ENCODE results near the gene NVL. TPM values are rescaled to one million over a fixed set of nuclear protein-coding genes. Genes with fewer than 3 reads are reported as not detected.
A peak's percentile ranks its signal among the peaks of the same experiment; 100 is the strongest.
"Not testable (repeated sequence)": the region's sequence is repeated elsewhere in the genome, so short reads cannot be mapped to it uniquely, and the experiment has no call there.

NVL gene
- total RNA-seq, 2 experiments from 2014 or later: 37.7 to 40.4 TPM

DNA sequence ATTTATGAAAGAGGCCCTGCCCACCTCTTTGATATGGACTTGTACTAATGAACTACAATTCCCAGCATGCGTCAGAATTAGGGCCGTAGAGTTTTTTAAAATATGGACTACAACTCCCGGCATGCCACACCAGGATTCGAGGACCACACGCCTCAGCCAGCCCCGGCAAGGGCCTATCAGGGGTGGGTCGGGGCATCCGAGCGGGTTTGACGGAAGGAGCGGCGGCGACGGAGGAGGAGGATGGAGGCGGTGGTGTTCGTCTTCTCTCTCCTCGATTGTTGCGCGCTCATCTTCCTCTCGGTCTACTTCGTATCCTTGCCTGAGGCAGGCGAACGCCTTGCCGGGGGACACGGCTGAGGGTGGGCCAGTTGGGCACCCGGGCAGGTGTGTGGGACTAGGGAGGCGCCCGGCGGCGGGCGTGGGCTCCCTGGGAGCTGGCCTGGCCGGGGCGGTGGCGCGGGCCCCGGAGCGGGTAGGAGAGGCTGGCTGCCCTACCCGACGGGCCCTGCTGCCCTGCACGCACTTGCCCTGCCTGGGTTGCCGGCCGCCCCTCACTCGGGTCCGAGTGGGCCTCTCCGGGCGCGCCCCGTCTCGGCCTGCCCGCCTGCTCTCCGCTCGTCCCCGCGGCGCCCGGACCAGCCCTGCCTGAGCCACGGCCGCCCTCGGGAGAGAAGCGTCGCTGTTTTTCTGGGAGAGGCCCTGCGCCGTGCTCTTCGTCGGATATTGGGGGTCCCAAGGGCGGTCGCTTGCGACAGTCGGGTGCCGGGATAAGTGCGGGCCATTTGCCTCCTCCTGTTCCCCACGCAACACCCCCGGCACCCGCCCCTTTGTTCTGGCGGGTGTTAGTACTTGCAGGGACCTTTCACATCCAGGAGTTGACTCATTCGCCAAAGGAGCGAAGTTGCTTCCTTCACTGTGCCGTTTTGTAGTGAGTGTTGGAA lies 27.0 kb upstream of the NVL start, which contains the start of gene CNIH4:
Gene CNIH4, plus strand, starts transcription at position 195 of the 941 bp plus-strand sequence. Its CDS starts 46 bp downstream, at position 241.
- H3K9me3 Mint-ChIP-seq: no peaks in the 10 kb centered on the region
- H3K27me3 Mint-ChIP-seq: no peaks in the 10 kb centered on the region
- POLR2A ChIA-PET: interaction anchor here (0.8 to 2.5 kb wide), 9 partner anchors 11 to 79 kb away, joined by 3 to 14 read pairs (median 4); no protein-coding TSS in a partner anchor
- ATAC-seq (peak; percentile 98), DNase-seq (peak; percentile 94)
- peaks cover 22% of the 10 kb centered on the region for H3K36me3 Mint-ChIP-seq (ENCODE audit: low read depth)
- TF ChIP-seq, protein P1, sequence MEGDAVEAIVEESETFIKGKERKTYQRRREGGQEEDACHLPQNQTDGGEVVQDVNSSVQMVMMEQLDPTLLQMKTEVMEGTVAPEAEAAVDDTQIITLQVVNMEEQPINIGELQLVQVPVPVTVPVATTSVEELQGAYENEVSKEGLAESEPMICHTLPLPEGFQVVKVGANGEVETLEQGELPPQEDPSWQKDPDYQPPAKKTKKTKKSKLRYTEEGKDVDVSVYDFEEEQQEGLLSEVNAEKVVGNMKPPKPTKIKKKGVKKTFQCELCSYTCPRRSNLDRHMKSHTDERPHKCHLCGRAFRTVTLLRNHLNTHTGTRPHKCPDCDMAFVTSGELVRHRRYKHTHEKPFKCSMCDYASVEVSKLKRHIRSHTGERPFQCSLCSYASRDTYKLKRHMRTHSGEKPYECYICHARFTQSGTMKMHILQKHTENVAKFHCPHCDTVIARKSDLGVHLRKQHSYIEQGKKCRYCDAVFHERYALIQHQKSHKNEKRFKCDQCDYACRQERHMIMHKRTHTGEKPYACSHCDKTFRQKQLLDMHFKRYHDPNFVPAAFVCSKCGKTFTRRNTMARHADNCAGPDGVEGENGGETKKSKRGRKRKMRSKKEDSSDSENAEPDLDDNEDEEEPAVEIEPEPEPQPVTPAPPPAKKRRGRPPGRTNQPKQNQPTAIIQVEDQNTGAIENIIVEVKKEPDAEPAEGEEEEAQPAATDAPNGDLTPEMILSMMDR (IDR thresholded peaks at IDR 0.05): no peak
- CTCF ChIA-PET: interaction anchor here (0.8 to 2.6 kb wide), 10 partner anchors 15 to 100 kb away, joined by 3 to 12 read pairs (median 4); partner anchors contain the start of gene NVL
- intact Hi-C loops (cut with micrococcal nuclease): loop anchor here (2.0 kb wide), 1 partner anchor 20 kb away; no protein-coding TSS in a partner anchor
- peaks cover 42% of the 10 kb centered on the region for H3K4me1 Mint-ChIP-seq (ENCODE audit: low read depth)
- H3K27ac Mint-ChIP-seq: peak within 1 kb of the TSS; percentile 90
- H3K4me3 Mint-ChIP-seq: peak within 1 kb of the TSS; percentile 77

DNA sequence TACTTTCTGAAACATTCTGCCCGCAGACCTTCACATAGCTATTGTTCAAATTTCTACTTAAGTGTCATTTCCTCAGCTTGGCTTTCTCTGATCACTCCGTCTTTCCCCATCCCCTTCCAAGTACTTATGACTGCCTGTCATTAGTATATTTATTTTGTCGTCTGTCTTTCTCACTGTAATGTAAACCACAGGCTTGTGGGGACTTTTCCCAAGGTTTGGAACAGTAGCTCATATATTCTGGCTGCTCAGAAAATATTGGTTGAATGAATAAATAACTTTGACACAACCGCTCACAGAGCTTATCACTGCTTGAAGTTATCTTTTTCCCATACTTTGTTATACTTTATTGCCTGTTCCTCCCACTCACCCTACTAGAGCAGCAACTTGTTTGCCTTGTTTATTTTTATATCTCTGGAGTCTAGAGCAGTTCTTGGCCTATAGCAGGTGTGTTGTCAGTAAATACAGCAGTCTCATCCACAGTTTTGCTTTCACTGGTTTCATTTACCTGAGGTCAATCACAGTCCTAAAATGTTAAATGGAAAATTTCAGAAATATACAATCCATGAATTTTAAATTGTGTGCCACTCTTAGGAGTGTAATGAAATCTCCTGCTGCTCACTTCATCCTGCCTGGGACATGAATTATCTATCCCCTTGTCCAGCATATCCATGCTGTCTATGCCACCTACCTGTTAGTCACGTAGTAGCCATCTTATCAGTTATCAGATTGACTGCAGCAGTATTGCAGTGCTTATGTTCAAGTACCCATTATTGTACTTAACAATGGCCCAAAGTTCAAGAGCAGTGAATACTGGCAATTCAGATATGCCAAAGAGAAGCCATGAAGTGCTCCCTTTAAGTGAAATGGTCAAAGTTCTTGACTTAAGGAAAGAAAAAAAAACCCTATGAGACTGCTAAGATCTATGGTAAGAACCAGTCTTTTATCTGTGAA lies 24.3 kb upstream of the NVL start:
- POLR2A ChIA-PET: interaction anchor here (0.6 to 0.8 kb wide), 2 partner anchors 33 to 238 kb away, joined by 3 read pairs; no protein-coding TSS in a partner anchor
- peaks cover 35% of the 10 kb centered on the region for H3K4me1 Mint-ChIP-seq (ENCODE audit: low read depth)
- peaks cover 13% of the 10 kb centered on the region for H3K36me3 Mint-ChIP-seq (ENCODE audit: low read depth)
- no peak for ATAC-seq
- intact Hi-C loops (cut with micrococcal nuclease): no loop called here
- CTCF ChIA-PET: interaction anchor here (0.9 to 1.4 kb wide), 5 partner anchors 14 to 238 kb away, joined by 3 to 4 read pairs (median 3); no protein-coding TSS in a partner anchor
- TF ChIP-seq, protein P1 (IDR thresholded peaks at IDR 0.05): no peak
- no peak overlapping the region for H3K4me3 Mint-ChIP-seq
- no peak for DNase-seq
- H3K27ac Mint-ChIP-seq: peak overlapping the region; percentile 52
- no peaks in the 10 kb centered on the region for H3K27me3 Mint-ChIP-seq
- no peaks in the 10 kb centered on the region for H3K9me3 Mint-ChIP-seq

DNA sequence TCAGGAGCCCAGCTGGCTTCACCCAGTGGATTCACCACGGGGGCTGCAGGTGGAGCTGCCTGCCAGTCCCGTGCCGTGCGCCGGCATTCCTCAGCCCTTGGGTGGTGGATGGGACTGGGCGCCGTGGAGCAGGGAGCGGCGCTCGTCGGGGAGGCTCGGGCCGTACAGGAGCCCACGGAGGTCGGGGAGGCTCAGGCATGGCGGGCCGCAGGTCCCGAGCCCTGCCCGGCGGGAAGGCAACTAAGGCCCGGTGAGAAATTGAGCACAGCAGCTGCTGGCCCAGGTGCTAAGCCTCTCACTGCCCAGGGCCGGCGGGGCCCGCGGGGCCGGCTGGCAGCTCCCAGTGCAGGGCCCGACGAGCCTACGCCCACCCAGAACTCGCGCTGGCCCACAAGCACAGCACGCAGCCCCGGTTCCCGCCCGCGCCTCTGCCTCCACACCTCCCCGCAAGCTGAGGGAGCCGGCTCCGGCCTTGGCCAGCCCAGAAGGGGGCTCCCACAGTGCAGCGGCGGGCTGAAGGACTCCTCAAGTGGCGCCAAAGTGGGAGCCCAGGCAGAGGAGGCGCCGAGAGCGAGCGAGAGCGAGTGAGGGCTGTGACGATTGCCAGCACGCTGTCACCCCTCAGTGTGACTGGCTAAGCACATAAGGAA lies 22.6 kb upstream of the NVL start:
- intact Hi-C loops (cut with micrococcal nuclease); H3K9me3 Mint-ChIP-seq; ATAC-seq; DNase-seq; H3K27ac Mint-ChIP-seq; H3K4me3 Mint-ChIP-seq; H3K27me3 Mint-ChIP-seq; H3K36me3 Mint-ChIP-seq (ENCODE audit: low read depth): not testable (repeated sequence)
- CTCF ChIA-PET: interaction anchor here (1.4 kb wide), 2 partner anchors 15 to 29 kb away, joined by 3 to 4 read pairs; no protein-coding TSS in a partner anchor
- POLR2A ChIA-PET: interaction anchor here (1.2 kb wide), 1 partner anchor 16 kb away, joined by 3 read pairs; no protein-coding TSS in a partner anchor
- peaks cover 24% of the 10 kb centered on the region for H3K4me1 Mint-ChIP-seq (ENCODE audit: low read depth)

DNA sequence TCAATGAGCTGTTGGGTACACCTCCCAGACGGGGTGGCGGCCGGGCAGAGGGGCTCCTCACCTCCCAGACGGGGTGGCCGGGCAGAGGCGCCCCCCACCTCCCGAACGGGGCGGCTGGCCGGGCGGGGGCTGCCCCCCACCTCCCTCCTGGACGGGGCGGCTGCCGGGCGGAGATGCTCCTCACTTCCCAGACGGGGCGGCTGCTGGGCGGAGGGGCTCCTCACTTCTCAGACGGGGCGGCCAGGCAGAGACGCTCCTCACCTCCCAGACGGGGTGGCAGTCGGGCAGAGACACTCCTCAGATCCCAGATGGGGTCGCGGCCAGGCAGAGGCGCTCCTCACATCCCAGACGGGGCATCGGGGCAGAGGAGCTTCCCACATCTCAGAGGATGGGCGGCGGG lies 19.7 kb upstream of the NVL start:
- DNase-seq; H3K27me3 Mint-ChIP-seq; H3K4me3 Mint-ChIP-seq; CTCF ChIA-PET; intact Hi-C loops (cut with micrococcal nuclease); ATAC-seq; H3K27ac Mint-ChIP-seq; H3K9me3 Mint-ChIP-seq; H3K36me3 Mint-ChIP-seq (ENCODE audit: low read depth): not testable (repeated sequence)
- peaks cover 20% of the 10 kb centered on the region for H3K4me1 Mint-ChIP-seq (ENCODE audit: low read depth)
- POLR2A ChIA-PET: interaction anchor here (0.6 kb wide), 1 partner anchor 44 kb away, joined by 3 read pairs; no protein-coding TSS in a partner anchor

DNA sequence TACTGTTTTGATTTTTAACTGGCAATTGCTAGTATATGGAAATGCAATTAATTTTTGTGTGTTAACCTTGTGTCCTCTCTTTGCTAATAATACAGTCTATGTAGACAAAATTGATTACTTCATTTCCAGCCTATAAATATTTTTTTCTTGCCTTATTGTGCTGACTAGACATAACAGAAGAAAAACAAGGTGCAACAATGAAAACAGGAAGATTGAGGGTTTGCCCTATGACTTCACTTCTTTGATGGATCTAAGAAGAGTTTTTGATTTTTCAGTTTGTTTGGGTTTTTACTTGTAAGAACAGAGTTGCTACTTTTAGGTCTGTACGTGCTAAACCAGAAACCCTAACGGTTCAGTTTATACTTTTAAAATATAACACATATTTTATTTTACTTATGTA lies 18.2 kb upstream of the NVL start:
- Mint-ChIP-seq H3K36me3 (ENCODE audit: low read depth) (peaks cover 6% of the 10 kb centered on the region), H3K27ac (no peak overlapping the region), H3K4me3 (no peak overlapping the region), H3K4me1 (ENCODE audit: low read depth) (peaks cover 7% of the 10 kb centered on the region), H3K27me3 (no peaks in the 10 kb centered on the region), H3K9me3 (peaks cover 12% of the 10 kb centered on the region)
- peak; percentile 34 for ATAC-seq
- POLR2A ChIA-PET: no interaction called here
- TF ChIP-seq, protein P1 (IDR thresholded peaks at IDR 0.05): no peak
- intact Hi-C loops (cut with micrococcal nuclease): no loop called here
- no peak for DNase-seq
- CTCF ChIA-PET: no interaction called here
